Fibroblast of peridontal ligament (primary cell): ENCODE results near the gene TNIP3.
A peak's percentile ranks its signal among the peaks of the same experiment; 100 is the strongest.

Source experiments
- DNase-seq: peaks from one replicate; pipeline ENCODE4 v3.0.0-alpha.2; 2010; ENCODE audit errors: extremely low read depth

TNIP3 gene

DNA sequence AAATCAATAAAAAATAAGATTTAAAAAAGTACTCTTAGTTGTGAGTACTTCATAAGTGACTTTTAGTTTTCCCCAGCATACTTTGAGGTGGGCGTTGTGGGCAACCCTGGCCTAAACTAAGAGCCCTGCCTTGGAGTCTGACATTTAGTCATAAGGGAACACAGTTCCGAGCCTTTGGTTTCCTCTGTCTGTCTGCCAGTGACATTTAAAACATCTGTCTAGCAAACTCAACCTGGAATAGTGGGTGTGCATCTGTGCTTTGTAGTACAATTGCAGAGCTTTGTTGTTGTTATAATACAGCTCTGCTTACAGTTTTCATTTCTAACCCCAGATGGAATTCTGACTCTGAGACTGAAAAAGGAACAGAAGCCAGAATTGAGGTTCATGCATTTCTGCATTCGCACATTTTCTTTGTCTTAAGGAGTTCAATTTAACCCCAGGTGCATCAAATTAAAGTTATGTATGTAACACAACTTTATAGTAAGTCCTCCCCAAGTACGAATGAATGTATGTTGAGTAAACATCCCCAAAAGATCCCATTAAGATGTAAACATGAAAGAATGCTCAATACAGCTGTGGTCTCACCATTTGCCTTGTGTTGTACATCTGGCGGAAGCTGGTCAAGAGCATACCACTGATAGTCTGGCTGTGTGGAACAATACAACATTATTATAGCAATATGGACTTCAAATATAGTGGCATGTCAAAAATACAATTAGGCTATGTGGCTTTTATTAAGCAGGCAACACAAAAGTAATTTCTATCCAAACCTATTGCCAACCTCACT, 25.9 kb downstream of the TNIP3 start:
- peak; percentile 21 for DNase-seq

DNA sequence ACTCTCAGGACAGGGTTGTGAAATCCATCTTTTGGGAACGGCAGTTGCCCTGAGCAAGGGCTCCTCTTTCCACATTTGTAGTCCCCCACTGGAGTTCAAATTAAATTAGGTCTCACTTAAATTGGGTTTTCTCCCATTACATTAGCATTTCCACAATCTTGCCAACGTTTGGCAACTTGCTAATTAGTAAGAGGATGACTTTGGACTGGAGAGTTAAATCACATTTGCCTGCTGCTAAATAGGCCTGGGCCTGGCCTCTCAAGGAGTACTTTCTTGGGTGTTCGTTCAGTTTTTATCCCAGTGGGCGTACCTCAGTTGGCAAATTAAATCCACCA, 33.8 kb downstream of the TNIP3 start:
- no peak for DNase-seq

DNA sequence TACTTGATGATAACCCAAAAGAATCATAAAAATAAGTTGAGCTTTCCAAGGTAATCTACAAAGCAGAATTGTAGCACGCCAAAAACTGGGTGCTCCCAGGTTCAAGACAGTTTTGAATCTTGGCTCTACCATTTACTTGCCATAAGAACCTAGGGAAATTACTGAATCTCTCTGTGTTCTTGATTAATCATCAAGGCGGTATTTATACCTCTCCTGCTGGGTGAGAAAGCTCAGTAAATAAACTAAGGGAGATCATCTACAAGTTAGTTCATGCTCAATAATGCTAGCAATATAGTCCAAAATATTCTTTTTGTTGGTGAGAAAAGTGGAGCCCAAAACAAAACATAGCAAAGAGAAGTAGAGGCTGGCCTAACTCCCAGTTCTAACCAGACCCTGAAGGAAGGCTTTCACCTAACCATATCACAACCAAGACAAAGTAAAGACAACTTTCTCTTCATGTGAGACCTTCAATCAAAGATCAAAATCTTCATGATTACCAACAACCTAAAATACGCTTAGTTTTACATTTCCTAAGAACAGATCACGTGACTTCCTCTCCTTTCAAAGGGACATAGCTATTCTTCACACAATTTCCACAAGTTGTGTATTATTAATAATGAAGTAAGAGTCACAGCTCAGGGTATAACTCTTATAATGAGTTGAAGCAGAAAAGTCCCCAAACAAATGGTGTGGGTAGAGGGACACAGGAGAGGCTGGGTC, 34.4 kb downstream of the TNIP3 start:
- DNase-seq: no peak

DNA sequence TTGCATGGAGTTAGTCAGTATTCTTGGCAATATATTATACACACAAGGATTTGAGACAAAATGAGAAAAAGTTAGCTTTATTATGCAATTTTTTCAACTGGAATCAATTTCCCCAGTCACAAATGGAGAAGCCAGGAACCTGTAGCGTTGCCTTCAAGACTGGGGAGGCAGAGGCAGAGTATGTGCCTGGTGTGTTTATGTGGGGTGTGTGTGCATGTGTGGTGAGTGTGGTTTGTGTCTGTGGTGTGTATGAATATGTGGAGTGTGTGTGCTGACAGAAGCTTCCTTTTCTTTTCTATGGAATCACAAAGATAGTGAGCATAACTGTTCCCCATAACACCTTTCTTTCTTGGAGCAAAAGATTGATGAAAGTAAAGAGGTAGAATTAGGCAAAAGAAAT, 37.0 kb downstream of the TNIP3 start:
- DNase-seq: no peak

DNA sequence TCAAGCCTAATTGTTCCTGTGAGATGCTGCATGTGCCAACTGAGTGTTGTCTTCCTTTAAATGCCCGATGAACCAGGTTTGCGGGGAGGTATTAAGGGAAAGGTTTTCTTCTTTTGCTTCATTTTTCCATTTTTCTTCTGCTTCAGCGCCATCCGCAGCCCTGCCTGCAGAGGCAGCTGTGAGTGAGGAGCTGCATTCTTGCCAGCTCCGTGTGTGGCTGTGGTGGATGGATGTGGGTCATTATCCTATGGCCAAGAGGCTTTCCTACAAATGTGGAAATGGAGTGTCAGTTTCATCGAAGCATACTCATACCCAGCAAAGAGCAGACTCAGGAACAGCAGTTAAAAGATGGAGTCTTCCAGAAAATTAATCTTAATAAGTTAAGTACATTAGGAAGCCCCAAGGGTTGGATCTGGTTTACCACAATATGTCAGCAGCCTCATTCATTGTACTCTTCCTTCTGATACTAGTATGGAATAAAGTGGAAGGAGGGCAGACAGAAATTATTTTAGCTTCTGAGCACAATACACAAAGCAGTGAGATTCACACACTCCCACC, 37.6 kb downstream of the TNIP3 start:
- DNase-seq: no peak

DNA sequence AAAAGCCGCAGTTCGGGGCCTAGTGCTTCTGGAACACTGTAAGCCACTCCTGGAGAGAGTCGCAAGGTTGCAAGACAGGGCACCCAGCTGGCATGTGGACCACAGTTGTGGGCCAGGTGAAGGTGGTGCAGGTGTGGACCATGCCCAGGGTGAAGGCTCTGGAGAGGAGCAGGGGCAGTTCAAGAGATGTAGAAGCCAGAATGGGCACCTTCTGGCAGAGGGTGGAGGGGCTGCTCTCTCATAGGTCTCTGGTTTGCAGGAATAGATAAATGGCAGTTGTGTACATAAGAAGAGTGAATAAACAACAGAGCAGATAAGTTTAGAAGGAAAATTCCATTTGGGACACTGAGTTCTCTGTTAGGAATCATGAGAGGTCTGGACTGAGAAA, 38.6 kb downstream of the TNIP3 start:
- DNase-seq: no peak

DNA sequence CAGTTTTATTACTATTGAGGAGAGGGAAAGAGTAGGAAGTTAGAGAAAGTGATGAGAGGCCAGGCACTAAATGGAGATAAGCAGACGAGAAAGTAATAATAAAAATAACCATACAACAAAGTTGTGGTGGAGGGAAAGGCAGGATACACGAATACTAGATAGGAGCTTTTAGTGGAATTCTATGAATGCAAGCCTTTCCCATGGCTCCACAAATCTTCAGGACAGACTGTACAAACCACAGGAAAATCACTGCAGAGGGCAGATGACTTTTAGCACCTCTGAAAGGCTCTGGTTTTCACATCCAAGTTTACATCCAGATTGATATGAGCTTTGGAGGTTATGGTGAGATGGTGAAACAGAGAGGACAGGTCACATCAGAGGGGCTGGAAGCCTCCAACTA, 41.5 kb downstream of the TNIP3 start:
- no peak for DNase-seq

DNA sequence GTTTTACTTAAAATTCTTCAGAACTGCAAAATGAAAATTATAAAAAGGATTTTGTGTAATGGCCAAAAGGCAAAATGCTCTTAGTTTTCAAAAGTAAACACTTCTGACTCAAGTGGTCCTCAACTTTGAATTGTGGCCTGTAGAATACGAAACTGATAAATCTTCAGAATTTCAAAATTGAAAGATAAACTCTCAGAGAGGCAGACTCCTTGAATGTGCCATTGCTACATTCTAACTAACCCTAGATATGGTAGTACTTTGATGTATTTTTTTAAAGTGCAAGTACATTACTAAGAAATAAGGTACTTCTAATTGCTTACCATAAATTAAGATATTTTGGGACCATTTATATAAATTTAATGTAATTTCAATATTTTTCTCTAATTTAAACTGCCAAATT, 44.4 kb downstream of the TNIP3 start:
- DNase-seq: no peak

DNA sequence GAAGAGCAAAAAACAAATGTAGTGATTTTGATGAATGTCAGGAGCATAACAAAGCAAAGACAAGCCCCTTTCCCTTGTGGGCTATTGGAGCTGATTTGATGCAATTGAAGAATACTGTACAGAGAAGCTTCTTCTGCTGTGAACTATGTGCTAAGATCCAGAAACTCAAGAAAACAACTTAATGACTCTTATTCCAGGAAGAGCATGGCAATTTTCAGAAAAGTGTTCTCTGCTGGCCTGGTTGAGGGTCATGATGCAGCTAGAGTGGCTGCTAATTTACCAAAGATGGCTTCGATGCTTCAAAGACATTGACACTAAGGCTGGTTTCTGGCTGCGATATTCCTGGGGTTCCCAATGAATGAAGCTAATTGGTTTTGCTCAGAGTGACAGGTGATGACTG, 45.8 kb downstream of the TNIP3 start:
- DNase-seq: no peak

DNA sequence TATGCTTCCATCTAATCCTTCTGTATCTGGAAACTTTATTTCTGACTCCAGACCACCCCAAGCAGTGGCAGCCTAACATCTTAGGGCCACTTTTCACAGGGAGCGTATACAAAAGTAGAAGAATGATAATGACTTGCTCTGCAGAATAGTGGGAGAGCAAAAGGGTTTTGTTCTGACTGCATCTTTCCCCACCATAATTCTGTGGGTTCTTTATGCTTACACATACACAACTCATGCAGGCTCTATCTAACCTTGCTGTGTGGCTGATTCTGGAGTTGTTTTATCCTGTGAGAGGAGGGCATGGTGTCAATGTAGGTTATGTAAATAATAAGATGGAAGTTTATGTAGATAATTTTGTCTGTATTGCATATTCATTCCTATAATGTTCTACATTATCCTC, 49.4 kb downstream of the TNIP3 start:
- DNase-seq: no peak

DNA sequence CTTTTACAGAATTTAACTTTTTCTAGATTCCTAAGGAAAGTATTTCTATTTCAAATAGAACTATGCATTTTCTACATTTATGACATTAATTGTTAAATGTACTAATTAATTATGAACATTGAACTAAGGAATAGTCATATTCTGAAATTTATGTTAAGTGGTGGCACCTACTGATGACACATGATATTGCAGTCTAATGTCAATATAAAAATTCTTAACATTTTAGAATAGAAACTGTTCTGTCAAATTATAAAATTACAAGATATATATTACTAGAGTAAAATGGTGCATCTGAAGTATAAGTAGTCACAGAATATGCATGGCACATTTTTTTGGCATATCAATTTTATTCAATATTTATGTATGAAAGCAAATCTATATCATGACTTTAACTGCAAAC, 51.6 kb downstream of the TNIP3 start:
- DNase-seq: no peak

DNA sequence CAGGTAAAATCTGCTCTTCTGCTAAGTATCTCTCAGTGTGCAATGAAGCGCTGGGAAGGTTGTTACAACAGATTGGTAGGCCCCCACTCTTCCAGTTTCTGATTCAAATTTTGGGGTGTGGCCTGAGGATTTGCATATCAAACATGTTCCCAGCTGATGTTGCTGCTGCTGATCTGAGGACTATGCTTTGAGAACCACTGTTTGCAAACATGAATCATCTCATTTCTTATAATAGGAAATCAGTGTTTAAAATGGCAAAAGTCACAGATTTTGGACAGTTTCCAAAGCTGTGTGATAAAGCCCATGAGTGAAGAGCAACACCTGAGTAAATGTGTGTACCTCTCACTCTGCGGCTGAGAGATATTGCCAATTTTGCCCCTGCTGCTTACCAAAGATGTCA, 55.6 kb downstream of the TNIP3 start:
- no peak for DNase-seq

DNA sequence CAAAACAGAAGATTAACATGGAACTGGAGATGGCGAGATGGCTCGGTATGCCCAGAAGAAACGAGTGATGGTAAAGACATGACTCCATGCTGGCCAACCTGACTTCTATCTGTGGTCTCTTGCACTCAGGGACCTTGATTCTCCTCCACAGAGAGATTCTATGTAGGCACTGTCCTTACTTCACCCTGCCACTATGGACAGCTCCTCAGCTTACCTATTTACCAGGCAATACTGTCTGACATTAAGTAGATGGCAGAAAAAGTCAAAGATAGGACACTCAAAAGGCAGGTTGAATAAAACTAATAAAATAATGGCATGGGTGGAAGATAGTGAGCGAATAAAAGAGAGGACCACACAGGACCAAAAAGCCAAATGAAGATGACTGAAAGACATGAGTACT, 56.6 kb downstream of the TNIP3 start:
- DNase-seq: no peak

DNA sequence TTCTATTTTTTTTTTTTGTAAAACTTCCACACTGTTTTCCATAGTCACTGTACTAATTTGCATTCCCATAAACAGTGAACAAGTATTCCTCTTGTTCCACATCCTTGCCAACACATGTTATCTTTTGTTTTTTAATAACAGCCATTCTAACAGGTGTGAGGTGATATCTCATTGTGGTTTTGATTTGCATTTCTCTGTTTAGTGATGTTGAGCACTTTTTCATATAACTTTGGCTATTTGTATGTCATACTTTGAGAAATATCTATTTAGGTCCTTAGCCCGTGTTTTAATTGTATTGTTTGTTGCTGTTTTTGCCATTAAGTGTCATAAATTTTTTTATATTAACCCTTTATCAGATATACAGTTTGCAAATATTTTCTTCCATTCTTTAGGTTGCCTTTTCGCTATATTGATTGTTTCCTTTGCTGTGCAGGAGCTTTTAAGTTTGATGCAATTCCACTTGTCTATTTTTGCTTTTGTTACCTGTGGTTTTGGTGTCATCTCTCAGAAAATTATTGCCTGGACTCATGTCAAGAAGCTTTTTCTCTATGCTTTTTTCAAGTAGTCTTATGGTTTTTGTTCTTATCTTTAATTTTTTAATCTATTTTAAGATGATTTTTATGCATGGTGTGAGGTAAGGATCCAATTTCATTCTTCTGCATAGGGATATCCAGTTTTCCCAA, 63.9 kb downstream of the TNIP3 start:
- no peak for DNase-seq

DNA sequence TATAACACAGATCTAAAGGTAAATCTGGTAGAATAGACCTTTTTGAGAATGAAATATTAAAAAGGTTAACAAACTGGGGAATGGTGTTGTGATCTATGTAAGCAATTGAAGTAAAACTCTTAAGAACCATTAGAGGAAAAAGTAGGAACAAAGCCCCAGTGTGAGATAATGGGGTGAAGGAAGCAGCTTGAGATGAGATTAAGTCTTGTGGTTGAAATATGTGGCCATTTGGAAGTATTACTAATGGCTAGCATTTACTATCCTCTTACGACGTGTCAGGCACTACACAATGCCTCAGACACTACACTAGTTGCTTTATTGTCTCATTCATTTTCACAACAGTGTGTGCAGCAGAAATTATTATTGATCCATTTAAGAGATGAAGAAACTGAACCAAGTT, 65.9 kb downstream of the TNIP3 start:
- DNase-seq: no peak

DNA sequence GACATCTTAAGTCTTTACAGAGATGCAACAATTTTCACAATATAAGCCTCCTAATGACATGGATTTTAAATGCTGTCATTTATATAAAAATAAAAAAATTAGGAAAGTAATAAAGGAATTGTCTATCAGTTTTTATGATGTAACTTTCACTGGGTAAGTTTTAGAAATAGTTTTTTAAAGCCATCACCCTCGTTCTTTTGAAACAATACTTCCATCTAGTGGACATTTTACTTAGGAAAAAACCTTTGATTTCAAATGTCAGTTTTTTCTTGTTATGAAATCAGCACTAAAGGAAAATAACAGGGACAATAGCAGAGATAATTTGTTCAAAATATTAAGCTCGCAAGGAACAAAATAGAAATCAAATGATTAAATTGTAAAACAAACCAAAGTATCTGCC, 67.5 kb downstream of the TNIP3 start:
- peak; percentile 79 for DNase-seq

DNA sequence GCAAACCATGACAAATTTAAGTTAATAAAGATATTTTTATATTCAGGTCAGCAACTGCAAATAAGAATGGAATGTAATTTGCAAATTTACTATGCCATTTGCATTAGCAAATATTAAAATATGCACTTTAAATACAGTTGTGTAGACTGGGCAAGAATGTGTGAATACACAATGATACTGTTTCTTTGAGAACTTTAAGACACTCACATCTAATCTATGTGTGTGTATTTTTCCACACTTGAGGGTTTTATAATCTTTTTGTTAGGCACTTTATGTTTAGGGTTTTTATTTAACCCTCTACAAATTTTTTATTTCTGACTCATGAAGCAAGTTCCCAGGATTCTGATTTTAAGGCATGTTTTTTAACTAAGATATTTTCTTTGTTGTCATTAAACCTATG, 67.9 kb downstream of the TNIP3 start:
- no peak for DNase-seq

DNA sequence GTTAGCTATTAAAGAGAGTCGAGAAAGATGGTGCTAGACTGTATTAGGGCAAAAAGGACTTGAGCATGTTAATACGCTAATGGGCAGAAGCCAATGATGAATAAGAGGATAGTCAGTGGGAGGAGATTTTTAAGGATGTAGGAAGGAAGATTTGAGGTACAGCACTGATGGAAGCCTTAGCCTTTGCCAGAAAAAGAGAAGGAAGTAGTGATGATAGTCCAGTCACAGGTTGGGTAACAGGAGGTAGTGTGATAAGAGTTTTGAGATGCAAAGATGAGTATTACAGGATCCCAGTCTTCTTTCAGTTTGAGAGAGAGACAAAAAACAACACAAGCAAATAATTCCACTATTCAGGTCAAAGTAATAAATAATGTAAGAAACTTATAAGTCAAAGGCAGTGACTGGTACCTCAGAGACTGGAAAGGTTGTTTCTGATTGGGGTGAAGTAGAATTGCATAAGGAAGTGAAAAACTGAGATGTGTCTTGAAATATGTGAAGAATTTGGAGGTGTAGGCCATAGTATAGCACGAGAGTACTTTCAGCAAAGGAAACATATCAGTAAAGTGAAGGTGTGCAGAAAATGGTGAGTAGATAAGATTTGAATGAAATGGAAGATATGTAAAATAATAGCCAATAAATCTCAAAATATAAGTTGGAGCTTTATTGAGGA, 69.7 kb downstream of the TNIP3 start:
- no peak for DNase-seq

DNA sequence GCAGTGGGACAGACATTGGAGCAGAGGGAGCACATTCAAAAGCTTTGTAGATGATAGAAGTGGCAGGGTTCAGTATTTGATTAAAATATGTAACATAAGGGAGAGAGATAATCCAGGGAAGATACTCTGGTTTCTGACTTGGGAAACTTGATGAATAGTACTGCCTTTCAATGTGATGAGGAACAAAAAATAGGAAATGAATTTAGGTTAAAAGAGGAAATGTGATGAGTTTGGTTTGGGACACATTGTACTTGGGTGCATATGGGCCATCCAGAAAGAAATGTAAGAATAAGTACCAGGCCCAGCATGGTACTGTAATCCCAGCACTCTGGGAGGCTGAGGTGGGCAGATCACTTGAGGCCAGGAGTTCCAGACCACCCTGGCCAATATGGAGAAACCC, 70.9 kb downstream of the TNIP3 start:
- DNase-seq: no peak

DNA sequence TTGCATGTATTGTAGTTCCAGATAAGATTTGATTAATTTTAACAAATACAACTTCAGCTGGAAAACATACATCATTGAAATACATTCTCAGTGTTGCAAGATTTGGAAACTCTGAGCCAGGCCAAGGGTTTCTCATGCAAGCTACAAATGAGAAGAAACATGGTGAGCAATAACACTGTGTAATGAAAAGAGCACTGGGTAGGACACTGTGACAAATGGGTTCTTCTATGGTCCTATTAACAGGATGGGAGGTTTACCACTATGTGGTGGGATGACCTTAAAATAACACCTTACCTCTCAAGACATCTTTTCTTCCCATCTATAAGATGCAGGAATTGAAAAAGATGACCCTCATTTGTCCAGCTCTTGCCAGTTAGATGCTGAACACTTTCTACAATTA, 72.2 kb downstream of the TNIP3 start:
- DNase-seq: no peak

DNA sequence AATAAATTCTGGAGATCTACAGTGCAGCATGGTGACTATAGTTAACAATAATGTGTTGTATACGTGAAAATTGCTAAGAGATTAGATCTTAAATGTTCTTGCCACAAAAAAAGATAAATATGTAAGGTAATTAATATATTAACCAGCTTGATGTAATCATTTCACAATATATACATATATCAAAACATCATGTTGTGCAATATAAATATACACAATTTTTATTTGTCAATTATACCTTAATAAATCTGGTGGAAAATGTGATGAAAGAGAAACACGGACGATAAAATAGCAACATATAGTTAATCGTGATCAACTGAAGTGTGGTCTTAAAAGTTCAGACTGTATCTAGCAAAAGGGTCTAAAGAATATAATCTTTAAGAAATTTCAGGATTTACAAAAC, 75.3 kb downstream of the TNIP3 start:
- no peak for DNase-seq
